HG03066 (cell line): ENCODE results near the gene UMOD.

ENCODE experiments used
- ATAC-seq: cut with Tn5 transposase; IDR thresholded peaks from one replicate; pipeline ENCODE4 v1.9.1; 2021; ENCODE audit warnings: low read depth; ENCODE audit not compliant: unreplicated experiment

The UMOD gene

GRCh38 chr16:20369452-20370054 is 17.0 kb upstream of the UMOD start:
- ATAC-seq = no peak

DNA sequence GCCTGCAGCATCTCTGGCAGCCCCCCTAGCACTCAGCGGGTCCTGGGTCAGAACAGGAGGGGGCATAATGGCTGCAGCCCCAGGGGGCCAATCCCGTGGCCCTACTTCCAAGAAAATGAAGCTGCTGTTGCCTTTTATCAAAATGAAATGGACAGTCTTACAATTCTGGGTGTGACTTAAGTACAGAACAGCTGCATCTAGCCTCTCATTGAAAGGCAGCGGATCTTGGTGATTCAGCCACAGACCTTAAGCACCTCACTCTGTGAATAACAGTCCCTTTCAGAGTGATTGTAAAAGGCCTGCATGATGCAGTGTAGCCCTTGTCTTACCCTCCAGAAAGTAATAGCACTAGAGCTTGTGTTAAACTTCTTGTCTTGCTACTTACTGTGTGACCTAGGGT is 11.5 kb upstream of the UMOD start:
- no peak for ATAC-seq

DNA sequence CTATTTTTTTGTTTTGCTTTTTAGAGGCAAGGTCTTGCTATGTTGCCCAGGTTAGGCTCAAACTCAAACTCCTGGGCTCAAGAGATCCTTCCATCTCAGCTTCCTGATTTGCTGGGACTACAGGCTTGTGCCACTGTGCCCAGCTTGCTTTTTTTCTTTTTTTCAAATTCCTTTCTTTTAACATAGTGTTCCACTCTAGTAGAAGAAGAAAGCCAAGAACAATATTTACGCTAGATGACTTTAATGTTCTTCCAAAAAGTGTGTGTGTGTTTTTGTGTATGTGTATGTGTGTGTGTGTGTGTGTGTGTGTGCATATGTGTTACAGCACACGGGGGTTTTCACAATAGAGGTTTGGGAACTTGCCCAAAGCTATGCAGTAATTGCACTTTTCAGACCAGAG is 10.7 kb upstream of the UMOD start:
- ATAC-seq = no peak

DNA sequence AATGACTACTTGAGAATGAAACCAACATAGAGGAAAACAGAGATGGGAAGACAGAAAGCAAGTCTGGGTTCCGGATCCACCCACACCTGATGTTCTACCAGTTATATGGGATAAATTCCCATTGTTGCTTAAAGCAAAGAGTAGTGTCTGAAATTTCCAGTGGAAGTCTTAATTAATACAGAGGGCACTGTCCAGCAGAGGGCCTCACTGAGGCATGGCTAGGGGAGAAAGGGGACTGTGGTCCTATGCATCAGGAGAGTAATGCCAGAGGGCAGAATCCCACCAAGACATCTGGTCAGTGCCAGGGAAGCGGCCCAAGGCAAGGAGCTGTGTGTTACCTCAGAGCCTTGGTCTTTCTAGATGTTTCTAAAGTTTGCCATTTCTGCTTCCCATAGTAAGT is 7.5 kb upstream of the UMOD start:
- no peak for ATAC-seq

- ATAC-seq = no peak
Measured at GRCh38 chr16:20355114-20355782, 2.7 kb upstream of the UMOD start.

DNA sequence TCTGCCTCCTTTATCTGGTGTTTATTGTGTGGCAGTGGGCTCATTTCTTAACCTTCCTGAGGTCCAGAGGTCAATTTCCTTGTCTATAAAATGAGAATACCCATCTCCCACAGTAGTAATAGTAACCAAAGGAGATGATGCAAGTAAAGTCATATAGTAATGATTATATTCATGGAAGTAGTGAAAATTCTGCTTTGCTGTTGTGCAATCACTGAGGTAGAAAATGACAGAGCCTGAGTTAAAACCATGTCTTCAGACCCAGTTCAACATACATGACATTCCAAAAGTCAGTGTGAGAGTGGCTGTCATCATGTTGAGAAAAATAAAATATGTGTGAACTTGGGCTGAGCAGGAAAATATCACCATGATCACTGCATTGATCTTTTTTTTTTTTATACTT is 864 bp upstream of the UMOD start:
- ATAC-seq = no peak

DNA sequence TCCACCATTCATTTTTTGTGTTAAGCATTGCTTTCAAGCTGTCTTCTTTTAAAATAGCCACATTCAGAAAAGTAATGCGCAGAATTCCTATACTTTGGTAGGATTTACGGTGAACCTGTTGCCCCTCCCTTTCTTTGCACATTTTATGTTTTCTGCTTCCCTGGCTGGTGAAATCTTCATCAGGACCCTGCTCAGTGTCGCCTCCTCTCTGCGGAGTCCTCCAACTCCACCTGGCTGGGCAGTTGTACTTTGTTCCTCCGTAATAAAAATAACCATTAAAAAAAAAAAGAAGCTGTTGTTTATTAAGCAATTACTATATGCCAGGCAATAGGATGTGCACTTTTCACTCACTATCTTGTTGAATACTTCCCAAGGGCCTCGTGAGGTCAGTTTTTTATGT is 2.9 kb downstream of the UMOD start:
- no peak for ATAC-seq

DNA sequence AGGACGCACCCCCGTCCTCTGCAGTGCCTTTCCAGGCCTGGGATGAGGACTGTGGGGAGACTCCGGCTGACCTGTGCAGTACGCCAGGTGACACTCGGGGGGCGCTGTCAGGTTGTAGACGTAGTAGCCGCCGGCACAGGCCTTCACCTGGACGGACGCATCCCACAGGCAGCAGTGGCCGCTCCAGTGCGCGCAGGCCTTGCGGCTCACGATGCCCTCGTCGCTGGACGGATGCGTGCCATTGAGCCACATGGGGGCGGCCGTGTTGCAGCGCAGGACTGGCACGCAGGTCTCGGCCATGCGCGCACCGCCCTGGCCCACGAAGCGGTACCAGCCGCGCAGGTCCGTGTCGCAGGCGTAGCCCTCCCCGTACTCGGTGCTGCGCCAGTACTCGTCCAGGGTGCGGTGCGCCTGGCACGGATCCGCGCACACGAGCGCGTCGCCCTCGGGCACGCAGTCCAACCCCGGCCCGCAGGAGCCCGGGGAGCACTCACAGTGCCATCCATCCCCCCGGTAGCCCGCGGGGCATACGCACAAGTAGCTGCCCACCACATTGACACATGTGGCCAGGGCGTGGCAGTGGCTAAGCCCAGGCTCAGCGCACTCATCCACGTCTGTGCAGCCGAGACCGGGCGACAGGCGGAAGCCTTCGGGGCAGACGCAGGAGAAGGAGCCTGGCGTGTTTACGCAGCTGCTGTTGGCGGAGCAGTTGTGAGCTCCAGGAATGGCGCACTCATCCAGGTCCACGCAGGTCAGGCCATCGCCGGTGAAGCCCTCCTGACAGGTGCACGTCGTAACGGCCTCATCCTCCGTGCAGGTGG is 3.9 kb downstream of the UMOD start:
- no peak for ATAC-seq

- no peak for ATAC-seq
Measured at GRCh38 chr16:20347666-20348364, 4.7 kb downstream of the UMOD start.

GRCh38 chr16:20344611-20345010 is 7.9 kb downstream of the UMOD start:
- ATAC-seq = no peak

- no peak for ATAC-seq
Measured at GRCh38 chr16:20339744-20340143, 12.8 kb downstream of the UMOD start.

DNA sequence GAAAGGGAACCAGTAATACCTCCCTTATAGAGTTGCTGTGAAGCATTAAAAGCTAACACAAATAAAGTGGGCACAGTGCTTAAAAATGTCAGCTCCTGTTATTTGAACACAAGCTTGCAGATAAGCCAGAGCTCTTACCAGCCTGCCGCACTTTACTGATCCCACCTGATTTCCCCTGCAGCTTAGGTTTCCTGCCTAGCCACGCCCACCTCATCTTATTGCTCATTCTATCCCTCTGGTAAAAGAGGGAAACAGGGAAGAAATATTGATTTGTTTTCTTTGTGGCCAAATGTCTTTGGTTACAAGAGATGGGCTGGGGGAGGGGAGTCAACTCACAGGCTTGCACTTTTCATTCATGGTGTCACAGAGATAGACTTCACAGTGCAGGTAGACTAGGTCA is 15.6 kb downstream of the UMOD start:
- ATAC-seq = no peak

DNA sequence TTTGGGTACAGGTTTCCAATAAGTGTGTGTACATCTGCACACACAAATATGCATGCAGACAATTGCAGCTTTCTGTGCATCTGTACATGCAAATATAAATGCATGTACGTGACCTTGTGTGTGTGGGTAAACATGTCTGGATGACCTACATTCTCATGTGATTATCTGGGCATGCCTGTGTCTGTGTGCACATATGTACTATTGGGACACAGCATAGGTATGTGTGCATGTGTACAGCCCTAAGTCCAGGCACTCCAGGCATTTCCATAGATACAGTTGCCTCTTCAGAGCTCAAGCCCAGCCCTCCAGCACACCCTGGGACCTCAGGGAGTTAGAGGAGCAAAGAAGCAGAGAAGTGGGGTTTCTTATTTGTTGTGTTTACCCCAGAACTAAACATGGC is 18.1 kb downstream of the UMOD start:
- ATAC-seq = no peak

GRCh38 chr16:20333120-20333519 is 19.4 kb downstream of the UMOD start:
- no peak for ATAC-seq

DNA sequence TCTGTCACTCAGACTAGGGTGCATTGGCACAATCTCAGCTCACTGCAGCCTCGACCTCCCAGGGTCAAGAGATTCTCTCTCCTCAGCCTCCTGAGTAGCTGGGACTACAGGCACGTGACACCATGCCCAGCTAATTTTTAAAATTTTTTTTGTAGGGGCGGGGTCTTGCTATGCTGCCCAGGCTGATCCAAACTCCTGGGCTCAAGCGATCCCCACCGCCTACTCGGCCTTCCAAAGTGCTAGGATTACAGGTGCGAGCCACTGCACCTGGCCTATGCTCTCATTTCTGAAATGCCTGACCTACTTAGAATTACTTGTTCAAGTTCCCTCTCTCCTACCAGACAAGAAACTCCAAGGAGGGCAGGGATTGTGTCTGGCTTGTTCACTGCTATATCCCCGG is 20.1 kb downstream of the UMOD start:
- no peak for ATAC-seq

GRCh38 chr16:20331635-20332034 is 20.9 kb downstream of the UMOD start:
- ATAC-seq = no peak

- ATAC-seq = no peak
Measured at GRCh38 chr16:20329392-20330138, 22.9 kb downstream of the UMOD start.

DNA sequence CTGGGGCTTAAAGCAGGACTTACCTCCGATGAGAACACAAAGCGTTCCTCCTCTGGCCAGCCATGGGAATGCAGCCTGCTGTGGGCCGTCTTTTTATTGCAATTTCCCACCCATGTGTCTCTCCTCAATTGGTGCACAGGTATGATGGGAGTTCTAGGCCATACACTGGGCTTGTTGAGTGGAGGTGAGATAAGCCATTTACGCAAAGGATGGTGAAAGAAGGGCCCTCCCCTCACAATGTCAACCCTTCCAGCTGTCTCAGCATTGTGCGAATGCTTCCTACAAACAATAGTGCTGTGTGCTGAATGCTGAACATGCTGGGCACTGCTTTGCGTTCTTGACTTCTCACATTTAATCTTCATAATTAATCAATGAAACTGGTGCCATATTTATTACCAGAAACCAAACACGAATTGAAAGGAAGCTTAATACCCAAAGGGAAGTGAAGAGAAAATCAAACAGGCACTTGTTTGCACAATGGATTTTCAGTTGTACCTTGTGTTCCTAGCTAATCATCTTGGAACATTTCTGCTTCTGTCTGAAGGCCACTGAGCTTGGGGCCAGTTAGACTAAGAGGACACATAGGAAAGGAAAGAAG is 25.0 kb downstream of the UMOD start, which contains the start of gene GP2:
Gene GP2 (minus strand): TSS at position 70 of the 598 bp plus-strand sequence. CDS start 1,082 bp downstream, outside the sequence.
- ATAC-seq = no peak

GRCh38 chr16:20326321-20326720 is 26.2 kb downstream of the UMOD start:
- no peak for ATAC-seq

DNA sequence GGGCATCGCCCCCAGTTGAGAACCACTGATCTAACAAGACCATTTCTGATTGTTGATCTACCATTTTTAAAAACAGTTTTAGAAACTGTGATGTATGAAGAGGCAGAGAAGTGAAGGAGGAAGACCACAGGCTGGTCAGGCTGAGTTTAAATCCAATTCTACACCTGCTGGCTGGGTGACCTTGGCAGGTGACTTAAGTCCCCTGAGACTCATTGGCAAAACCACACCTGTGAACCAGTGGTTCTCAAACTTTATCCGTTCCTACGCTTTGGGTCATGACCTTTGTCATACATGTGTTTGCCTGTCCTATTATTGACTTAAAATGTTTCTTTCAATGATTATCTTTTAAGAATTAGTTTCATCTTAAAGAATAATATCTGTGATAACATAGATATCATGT is 27.5 kb downstream of the UMOD start:
- ATAC-seq = no peak
